ENCODE measurements around the gene DYSF.
"Not testable (repeated sequence)": the region's sequence is repeated elsewhere in the genome, so short reads cannot be mapped to it uniquely, and the experiment has no call there.

DYSF gene

DNA sequence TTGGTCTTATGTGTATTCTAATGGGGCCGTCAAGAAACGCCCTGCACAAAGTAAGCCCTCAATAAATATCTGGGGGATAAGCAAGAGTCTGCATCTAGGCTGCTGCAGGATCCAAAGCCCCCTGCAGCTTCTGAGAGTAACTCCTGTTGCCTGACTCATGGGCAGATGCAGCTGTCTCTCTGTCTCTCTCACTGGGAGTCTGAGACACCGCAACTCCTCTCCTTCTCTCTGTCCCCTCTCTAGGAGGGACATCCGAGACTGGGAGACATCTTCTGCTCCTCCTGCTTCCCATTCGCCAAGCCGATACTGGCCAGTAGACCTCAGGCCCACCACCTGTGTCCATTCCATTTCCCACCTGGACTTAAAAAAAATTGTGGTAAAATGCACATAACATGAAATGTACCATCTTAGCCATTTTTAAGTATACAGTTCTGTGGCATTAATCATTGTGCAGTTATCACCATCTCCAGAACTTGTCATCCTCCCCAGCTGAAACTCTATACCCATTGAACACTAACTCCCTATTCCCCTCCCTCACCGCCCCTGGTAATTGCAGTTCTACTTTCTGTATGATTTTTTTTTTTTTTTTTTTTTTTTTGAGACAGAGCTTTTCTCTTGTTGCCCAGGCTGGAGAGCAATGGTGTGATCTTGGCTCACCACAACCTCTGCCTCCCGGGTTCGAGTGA, 20.1 kb downstream of the DYSF start:
- no peak for DNase-seq

DNA sequence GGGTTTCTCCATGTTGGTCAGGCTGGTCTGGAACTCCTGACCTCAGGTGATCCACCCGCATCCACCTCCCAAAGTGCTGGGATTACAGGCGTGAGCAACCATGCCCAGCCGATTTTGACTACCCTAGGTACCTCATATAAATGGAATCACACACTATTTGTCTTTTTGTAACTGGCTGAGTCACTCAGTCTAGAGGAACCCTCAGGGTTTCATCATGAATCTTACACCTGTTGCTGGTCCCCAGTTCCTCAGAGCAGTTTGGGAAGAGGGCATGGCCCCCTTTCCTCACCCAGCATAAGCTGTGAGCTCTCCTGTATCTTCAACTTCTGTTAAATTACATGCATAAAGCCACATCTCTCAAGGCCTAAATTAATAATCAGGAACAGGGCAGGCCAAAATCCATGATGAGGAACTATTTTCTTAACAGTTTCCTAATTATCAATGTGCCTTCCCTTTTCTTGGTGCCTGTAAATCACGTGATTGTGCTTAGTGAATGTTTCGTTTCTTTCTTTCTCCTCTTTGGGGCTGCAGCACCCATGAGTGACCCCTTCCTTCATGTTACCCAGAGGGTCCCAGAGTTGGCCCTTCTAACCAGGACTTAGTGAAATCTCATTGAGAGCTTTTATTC, 20.9 kb downstream of the DYSF start:
- no peak for DNase-seq

DNA sequence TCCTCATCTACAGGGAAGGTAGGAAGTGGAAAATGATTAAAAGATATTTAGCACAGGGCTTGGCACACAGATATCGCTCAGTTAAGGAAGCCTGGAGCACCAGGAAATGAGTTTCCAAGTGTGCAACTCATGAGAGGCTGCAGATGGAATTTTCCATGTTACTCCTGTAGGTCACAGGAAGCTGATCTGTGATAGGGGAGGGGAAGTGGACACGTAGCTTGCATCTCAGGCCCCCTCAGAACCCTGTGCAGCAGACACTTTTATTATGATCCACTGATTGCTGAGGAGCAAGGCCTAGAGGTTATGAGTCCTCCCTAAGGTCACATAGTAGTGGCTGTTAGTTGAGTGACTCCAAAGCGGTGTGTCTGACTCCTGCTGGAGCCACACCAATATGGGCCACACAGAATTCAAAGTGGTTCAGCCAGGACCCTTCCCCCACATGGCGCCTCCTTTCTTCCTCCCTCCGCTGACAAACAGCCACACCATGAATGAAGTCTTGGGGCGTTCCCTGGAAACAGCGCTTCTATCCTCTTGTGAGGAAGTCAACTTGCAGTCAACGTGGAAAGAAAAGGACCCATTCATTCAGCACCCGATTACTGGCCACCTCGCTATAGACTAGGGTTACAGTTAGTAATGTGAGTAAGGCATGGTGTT, 21.5 kb downstream of the DYSF start:
- DNase-seq = no peak

DNA sequence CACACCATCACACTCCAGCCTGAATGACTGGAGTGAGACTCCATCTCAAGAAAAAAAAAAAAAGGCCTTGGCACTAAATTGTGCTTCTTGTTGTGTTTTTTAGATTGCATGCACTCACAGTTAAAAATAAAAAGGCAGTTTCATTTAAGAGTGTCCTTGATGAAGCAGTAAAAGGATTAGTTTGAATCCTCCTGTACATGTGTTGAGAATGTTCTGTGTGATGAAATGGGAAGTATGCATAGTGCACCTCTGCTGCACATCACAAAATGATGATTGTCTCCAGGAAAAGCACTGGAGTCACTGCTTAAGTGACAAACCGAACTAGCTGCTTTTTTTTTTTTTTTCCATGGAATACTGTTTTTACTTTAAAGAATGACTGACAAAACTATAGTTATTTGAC, 23.1 kb downstream of the DYSF start:
- no peak for DNase-seq

DNA sequence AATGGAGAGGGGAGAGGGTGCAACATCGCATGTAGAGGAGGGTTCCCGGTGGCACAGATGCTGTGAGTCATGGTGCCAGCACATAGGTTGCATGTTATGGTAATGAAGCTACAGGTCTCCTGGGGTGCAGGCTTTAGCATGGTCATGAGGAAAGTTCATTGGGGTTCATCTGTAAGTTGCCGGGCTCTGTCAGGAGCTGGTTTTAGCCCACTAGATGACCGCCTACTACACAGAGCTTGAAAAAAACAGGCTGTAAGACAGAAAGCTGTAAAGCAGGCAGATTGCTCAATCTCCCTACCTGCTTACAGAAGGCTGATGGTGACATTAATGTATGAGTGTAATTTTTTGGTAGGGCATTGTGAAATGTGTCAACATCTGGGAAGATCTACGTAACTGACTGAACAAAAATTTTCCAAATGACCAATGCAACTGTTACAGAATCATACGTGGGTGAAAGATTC, 23.9 kb downstream of the DYSF start:
- DNase-seq = no peak

DNA sequence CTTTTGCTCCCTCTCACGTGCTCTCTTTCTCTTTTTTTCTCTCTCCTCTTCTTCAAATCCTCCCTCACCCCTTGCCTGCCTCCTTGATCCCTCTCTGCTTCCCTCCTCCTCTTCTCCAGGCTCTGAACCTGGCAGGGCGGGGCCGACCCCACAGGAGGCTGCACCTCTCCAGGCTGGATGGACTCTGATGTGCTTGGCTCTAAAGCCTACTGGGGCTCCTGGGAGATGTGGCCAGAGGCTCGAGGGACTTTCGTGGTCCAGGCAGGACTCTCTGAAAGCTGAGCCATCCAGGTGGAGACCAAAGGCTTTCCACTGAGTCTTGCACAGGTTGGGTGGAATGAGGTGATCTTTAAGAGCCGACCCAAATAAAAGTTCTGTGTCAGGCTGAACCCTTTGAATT, 25.4 kb downstream of the DYSF start:
- no peak for DNase-seq

DNA sequence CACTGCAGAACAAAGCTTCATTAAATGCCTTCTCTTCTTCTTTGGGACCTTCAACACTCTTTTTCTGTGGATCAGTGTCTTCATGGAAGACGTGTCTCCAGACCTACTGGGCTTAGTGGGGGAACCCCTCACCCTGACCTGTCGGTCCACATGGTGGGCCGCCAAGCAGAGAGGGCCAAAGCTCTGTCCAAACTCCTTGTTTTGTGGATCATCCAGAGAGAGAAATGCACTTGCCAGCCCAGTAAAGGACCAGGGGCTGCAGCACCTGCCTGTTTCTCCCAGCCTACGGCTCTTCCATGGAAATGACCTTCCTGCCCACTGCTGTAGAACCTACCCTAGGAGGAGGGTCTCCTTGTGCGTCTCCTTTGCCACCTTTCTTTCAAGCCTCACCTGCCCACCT, 25.9 kb downstream of the DYSF start:
- no peak for DNase-seq

DNA sequence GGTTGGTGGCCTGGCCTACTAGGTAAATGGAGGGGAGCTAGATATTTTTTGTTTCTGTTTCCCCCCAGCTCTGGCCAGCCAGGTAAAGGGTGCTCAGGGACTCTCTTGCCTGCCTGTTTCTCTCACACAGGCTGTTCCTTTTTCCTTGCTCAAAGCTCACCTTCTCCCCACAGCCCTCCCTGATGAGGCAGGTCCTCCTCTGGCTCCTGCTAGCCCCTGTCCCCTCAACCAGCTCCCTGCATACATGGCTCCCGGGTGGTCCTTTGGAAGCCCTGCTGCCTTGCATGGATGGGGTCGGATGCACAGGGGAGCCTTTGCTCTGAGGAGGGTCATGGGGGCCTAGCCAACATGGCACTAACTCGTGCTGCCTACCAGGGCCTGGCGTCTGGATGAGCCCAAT, 27.8 kb downstream of the DYSF start:
- no peak for DNase-seq

DNA sequence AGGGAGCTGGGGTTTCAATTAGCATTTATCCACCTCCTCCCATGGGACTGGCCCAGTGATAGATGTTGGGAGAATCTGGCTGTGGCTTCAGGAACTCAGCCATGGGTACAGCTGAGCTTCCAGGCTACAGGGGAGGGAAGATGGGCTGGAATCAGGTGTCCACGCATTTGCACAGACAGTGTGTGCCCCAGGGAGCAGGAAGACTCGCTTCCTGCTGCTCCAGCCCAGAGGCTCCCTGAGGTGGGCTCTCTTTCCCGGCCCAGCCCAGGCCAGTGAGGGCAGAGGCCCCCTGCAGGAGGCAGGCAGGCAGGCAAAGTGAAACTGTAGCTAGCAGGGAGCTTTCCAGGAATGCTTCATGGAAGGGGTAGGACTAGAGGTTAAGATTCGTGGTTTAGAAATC, 28.7 kb downstream of the DYSF start:
- DNase-seq = no peak

DNA sequence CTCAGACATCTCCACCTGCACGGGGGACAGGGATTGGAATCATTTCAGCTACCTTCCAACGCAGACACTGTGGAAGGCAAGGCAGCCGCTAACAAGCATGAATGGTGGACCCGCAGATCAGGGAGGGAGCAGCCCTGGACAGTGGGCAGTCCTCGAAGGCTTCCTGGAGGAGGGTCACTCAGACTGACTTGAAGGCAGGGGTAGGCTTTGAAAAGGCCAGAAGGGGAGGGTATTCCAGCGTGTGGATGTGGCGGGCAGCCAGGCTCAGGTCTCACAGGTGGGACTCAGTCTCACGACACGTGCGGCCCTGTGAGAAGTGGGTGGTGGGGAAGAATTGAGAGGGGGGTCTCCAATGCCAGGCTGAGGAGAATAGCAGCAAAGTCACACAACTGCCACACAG, 29.9 kb downstream of the DYSF start:
- no peak for DNase-seq

DNA sequence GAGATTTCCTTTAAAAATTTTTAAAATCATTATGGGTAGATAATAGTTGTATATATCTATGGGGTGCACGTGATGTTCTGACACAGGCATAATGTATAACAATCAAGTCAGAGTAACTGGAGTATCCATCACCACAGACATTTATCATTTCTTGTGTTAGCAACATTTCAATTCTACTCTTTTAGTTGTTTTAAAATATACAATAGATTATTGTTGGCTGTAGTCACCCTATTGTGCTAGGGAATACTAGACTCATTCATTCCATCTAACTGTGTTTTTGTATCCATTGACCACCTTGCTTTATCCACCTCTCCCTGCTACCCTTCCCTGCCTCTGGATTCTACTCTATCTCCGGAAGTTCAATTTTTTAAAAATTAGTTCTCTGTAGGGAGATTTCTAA, 31.0 kb downstream of the DYSF start:
- no peak for DNase-seq

DNA sequence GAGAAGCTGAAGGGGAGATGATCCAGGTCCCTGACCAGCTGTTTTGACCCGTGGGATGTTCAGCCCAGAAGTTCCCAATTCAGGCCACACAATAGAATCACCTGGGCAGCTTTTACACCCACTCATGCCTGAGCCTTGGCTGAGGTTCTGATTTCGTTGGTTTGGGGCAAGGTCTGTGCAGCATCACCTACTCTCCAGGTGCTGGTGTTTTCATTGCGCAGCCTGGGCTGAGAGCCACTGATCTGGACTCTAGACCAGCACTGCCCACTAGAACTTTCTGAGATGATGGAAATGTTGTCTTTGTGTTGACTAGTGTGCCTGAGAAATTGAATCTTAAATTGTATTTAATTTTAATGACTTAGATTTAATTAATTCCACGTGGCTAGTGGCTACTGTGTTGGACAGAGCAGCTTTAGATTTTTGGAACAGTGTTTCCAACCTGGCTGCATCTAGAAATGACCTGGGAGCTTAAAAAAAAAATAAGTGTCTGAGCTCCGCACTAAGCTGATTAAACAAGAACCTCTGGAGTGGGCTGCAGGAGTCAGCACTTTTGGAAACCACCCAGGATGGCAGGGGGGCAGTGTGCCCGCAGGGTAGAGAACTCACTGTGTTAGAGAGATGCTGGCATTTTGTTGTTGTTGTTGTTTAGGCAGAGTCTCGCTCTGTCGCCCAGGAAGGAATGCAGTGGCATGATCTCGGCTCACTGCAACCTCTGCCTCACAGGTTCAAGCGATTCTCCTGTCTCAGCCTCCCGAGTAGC, 33.7 kb downstream of the DYSF start:
- no peak for DNase-seq

DNA sequence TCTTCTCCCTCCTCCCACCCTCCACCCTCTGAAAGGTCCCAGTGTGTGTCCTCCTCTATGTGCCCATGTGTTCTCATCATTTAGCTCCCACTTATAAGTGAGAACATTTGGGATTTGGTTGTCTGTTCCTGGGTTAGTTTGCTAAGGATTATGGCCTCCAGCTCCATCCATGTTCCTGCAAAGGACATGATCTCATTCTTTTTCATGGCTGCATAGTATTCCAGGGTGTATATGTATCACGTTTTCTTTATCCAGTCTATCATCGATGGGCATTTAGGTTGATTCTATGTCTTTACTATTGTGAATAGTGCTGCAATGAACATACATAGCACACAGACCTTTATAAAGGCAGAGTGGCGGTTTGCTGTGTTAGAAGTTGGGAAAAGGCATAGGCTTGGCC, 38.2 kb downstream of the DYSF start:
- DNase-seq = not testable (repeated sequence)

DNA sequence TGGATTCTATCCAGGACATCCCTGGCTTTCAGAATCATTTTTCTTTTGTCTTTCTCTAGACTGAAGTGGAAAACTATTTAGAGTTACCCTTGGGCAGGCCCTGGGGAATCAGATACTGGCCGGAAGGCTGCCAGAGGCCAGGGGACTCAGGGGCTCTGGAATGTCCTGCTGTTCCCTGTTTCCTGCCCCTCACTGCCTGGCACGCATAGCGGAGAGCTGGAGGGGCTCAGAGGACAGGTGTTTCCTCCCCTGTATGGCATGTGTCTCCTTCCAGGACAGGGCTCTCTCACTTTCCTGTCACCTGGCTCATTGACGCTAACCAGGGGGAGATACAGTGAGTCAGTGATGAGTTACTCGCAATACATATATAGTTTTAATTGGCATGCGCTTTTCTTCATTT, 38.8 kb downstream of the DYSF start:
- DNase-seq = no peak

DNA sequence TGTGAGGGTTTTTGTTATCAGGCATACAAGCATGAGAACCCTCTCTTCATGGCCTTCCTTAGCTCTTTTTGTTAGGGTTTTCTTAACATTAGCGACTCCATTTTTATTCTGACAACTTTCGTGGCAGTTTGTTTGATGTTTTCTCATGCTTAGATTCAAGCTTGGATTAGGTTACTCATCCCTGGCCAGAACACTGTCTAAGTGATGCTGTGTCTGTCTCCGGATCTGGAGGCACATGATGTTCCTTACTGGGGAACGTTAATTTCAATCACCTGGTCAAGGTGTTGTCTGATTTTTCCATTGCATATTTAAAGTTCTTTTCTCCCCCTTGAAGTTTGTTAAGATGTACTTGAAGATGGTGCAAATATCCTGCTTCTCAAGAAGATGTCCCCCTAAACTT, 40.7 kb downstream of the DYSF start:
- DNase-seq = no peak

DNA sequence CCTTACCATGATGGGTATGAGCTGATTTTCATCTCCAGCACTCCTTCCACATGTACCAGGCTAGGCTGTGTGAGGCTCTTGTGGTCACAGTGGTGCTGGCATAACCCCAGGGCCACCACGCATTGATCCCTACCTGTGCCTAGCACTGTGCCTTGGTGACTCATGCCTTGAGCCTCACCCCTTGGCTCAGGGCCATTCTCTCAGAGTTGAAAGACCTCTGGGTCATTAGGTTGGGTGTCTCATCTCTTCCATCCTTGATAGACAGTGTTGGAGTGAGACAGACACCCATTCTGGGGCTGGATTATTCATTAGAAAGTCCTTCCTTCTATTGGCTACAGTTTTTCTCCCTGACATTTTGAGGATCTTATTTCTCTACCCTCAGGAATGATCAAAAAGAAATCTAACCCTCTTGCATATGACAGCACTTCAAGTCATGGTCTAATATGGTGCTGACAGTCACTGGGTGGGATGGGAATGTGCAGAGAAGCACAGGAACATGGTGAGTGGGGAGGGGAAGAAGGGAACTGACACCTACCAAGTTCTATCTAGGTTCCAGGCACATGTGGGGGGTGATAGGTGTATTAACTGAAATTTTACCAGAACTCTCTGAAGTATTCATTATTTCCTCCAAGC, 41.3 kb downstream of the DYSF start:
- DNase-seq = no peak

DNA sequence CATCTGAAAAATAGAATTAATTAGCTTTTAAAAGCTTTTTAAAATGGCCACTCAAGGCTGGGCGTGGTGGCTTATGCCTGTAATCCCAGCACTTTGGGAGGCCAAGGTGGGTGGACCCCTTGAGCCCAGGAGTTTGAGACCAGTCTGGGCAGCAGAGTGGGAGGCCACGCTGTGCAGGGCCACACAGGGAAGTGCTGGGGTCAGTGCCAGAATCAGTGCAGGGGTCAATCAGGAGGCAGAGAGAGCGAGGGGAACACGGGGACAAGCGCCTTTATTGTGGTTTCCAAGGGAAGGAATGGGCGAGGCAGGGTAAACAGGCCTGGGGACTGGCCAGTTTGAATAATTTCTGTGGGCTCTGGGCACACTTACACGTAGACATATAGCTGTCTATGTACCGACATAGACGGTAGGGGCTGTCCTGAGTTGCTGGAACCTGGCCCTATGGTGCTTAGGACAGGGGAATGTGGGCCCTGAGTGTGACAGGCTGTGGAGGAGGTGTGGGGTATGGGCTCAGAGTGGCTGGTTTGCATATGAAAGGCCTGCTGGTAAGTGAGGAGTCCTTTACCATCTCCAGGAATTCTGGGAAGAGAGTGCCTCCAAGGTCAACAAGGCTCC, 42.9 kb downstream of the DYSF start:
- no peak for DNase-seq

DNA sequence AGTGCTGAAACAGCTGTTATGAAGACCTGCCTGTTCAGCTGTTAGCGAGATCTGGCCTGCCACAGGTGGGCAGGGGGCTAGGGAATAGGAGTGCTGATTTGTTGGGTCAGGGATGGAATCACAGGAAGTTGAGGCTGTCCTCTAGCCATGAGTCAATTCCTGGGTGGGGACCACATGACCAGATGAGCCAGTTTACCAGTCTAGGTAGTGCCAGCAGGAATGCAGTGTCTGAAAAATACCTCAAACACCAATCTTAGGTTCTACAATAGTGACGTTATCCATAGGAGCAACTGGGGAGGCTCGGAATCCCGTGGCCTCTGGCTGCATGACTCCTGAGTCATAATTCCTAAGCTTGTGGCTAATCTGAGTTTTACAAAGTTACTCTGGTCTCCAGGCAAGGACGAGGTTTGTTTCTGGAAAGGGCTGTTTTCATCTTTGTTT, 44.9 kb downstream of the DYSF start:
- DNase-seq = no peak

DNA sequence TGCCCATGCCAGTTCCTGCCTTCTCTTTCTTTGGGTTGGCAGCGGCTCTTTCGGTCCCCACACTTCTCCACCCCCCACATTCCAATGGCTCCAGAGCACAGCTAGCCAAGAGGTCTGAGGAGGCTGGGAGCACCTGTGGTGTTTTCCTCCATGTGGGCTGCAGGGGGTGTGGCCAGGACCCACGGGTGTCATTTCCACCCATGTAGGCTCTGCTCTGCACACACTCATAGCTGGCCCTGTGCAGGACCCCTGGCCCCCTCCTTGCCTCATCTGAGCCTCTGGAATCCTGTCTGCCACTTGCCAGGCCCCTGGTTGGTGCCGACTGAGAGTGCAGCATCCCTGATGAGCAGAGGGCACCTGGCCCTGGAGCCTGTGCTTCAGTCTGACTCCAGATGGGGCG, 46.3 kb downstream of the DYSF start:
- DNase-seq = no peak

DNA sequence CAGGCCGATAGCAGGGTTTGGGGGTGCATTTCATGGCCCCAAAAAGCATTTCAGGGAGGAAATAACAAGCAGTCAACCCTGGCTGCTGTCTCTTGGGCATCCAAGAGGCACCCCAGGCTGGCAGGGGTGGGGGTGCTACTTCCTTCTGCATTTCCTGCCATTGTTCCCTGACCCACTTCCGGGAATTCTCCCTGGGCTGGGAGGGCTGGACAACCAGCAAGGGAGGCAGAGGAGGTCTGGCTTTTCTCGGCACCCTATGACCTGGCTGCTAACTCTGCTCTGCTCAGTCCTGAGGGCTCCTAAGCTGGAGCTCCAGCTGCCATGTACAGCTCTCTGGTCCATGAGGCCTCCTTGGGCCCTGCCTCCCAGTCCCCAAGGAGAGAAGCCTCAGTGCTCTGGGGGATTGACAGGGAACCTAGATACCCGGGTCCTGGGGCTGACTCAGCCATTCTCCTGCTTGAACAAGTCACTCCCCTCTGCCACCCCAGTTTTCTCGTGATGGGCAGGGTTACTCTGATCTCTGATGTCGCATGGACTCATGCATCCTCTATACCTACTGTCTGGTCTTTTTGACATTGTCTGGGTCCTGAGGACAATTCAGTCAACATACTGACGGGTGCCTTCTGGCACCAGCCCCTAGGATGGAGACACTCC, 47.2 kb downstream of the DYSF start:
- DNase-seq = no peak

DNA sequence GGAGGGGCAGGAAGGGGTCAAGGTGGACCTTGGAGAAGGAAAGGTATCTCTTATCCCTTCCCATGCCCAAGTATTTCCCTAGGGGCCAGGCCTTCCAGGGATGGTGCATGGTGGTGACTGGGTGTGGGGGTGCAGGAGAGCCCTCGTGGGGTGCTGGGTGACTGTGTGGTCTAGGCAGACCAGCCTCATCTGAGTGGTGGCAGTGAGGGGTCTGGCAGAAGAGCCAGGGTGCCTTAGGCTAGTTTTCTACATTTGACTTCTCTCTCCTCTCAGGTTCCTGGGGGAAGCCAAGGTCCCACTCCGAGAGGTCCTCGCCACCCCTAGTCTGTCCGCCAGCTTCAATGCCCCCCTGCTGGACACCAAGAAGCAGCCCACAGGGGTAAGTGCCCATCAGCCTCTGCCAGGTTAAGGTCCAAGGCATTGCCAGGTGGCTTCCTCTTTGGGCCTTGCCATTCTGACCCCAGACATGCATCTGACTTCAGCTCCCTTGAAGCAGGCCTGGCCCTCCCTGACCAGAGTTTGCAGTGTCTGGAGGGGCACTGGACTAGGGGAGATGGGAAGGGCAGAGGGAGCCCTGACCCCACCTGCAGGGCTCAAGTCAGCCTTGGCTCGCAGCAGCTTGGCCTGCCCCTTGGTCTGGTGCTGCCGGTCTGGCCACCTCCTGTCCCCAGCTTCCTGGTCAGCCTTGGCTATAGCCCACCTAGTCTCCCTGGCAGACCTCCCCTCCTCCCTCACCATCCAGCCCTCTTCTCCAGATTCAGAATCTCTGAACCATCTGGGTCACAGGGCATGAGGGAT, 49.8 kb downstream of the DYSF start:
- no peak for DNase-seq

All from activated CD4-positive, alpha-beta T cell treated with anti-CD3 and anti-CD28 coated beads, Interleukin-2, amount 50 U/mL, for 48 hours (primary cell).